Activated gamma-delta T cell (primary cell): ENCODE measurements around the gene CCZ1.
"Not testable (repeated sequence)": the region's sequence is repeated elsewhere in the genome, so short reads cannot be mapped to it uniquely, and the experiment has no call there.

Experiments
- DNase-seq: peaks from one replicate; lab custom pipeline; 2025; lab: John Stamatoyannopoulos, UW

CCZ1 gene

DNA sequence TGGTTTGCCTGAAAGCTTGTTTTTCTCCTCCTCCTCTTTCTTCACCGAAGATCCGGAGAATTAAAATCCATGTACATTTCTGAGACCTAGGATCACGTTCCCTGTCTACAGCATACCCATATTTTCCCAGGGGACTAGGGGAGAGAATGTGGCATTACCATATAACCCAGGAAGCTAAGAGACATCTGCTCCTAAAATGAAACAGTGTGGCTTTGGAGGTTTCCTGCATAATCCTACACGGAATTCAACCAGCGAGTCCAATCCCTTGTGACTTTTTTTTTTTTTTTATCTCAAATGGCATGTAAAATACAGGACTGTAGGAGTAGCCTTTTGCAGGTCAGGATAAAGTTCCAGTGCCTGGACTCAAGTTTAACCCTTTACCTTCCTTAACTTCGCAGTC, 10.3 kb downstream of the CCZ1 start:
- DNase-seq = not testable (repeated sequence)

DNA sequence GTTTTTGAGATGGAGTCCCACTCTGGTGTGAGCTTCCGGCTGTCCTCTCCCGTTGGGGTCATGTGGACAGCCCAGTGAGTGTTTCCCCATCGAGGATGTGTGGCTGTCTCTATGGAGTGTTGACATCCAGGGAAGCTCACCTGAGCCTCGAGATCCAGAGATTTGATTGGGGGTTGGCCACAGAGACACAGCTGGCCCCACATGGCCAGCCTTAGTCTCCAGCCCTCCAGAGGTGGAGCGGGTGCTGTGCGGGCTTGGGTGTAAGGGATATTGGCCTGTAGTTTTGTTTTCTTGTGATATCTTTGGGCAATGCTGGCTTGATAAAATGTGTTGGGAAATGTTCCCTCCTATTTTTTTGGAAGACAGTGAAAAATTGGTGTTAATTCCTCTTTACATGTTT, 18.0 kb downstream of the CCZ1 start:
- DNase-seq = not testable (repeated sequence)

DNA sequence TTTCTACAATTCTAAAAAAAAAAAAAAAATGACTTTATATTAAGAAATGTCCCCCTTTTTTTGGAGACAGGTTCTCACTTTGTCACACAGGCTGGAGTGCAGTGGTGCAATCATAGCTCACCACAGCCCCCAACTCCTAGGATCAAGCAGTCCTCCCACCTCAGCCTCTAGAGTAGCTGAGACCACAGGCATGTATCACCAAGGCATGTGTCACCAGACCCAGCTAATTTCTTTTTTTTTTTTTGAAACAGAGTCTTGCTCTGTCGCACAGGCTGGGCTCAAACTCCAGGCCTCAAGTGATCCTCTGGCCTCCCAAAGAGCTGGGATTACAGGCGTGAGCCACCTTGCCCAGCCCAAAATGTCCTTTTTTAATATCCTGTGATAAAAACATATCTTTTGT, 25.6 kb downstream of the CCZ1 start:
- not testable (repeated sequence) for DNase-seq

DNA sequence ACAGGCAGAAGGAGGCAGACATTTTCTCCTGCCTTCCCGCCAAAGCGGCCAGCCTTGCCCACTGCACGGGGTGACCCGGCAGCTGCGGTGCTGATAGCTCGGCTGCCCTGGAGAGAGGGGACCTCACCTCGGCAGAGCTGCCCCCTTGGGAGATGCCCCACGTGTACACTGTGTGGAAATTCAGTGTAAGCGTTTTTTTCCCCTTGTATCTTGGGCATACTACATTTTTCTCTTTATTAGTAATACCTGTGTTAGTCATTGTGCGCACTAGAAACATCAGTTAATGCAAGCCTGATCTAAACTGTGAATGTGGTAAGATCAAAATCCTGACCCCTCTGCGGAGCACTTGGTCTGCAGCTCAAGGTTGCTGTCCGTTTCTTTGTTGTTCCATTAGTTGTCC, 26.1 kb downstream of the CCZ1 start:
- not testable (repeated sequence) for DNase-seq

DNA sequence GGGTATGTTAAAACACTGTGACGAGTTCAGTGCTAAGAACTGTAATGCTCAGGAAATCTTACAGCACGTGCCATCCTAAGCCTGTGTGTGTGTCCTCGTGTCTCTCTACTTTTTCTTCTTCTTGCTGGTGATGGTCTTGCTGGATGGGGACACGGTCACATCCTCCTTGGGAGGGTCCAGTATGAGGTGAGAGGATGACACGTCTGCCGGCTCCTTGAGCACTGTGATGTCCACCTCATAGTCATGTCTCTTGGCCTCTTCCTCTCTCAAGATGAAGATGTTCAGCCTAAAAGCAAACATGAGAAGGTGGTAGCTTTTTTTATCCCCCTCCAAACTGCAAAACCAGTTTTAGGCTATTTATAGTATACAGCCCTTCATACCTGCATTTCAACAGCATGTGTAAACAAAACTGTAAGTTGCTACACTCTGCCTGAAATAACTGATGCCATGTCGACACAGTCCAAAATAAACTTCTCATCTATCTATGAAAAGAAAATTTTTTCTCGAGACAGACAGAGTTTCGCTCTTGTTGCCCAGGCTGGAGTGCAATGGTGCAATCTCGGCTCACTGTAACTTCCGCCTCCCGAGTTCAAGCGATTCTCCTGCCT, 27.8 kb downstream of the CCZ1 start:
- not testable (repeated sequence) for DNase-seq

DNA sequence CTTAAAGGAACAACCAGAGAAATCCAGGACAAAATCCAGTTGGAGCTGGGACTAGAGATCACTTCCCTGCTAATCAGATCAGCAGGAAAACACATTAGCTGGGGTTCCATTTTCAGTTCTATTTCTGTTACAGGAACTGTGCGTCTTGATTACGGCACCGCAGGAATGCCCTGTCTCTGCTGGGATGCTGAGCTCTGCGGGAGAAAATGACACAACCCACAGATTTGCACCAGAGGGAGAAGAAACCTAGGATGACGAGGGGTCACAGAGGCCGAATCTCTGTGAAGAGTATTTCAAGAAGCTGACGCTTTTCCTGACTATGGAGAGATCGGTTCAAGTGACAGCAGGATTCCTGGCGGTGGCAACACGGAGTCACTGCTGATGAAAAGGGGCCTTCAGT, 31.8 kb downstream of the CCZ1 start:
- DNase-seq = not testable (repeated sequence)

DNA sequence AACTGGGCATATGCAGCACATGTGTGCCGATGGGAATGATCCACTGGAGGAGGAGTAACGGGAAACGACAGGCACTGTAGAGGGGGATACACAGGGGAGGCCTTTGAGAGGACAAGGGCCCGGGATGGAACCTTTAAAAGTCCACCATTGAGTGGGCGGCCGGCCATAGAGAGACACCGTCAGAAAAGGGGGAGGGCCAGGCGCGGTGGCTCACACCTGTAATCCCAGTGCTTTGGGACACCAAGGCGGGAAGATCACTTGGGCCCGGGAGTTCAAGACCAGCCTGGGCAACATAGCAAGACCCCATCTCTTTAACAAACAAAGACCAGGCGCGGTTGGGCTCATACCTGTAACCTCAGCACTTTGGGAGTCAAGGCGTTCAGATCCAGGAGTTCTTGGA, 32.7 kb downstream of the CCZ1 start:
- not testable (repeated sequence) for DNase-seq

DNA sequence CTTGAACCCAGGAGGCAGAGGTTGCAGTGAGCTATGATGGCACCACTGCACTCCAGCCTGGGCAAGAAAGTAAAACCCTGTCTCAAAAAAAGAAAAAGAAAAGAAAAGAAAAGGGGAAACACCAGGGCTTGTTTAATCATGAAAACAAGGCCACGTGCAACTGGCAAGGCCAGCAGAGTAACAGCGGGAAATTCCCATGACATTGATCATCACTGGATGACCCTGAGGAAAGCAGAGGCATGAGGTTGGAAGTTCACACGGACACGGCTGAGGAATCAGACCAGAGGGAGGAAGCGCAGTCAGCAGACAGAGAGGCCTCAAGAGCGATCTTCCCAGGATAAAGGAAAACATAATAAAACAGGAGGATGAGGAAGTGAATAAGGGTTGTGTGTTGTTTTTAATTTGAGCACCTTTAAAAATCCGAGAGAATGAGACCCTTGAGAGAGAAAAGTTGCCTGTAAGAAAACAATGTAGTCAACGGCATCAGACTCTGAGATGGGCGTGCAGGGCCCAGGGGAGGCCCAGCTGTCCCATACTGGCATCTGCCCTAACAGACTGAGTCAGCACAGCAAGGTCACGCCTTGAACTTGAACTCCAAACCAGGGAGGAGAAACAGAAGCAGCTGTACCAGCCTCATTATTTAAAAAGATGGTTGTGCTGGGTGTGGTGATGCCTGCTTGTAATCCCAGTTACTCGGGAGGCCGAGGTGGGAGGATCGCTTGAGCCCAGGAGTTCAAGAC, 33.5 kb downstream of the CCZ1 start:
- DNase-seq = not testable (repeated sequence)

DNA sequence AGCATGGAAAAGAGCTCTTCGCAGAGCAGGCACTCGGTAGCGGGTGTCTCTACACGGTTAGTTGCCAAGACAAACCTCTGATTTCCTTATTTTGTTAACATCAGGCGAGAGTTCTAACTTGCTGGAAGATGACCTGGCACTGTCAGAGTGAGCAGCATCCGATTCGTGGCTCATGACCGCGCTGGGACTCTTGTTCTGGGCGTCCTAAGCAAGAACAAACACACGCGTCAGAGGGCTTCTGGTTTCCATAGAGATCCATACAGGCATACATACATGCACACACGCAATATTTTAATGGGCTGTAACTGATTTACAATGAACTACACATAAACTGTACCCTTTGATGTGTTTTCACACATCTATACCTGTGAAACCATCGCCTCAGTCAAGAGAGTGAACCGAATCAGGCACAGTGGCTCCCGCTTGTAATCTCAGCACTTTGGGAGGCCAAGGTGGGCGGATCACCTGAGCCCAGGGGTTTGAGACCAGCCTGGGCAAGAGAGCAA, 36.5 kb downstream of the CCZ1 start:
- DNase-seq = not testable (repeated sequence)

DNA sequence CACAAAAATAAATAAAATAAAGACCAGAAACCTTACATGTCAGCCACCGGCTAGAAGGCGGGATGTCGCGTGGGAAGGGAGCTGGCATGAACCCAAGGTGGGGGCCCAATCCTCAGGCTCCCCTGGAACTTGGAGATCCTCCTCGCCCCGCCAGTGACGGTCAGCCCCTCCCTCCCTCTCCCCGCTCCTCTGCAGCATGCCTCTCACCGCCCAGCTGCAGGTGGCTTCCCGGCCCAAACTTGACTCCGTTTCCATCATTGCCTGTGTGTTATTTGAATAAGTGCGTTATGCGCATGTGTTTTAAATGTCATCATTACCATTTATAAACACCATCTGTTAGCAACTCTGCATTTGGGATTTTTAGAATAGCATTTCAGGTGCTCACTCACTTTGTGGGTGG, 64.7 kb downstream of the CCZ1 start:
- not testable (repeated sequence) for DNase-seq

DNA sequence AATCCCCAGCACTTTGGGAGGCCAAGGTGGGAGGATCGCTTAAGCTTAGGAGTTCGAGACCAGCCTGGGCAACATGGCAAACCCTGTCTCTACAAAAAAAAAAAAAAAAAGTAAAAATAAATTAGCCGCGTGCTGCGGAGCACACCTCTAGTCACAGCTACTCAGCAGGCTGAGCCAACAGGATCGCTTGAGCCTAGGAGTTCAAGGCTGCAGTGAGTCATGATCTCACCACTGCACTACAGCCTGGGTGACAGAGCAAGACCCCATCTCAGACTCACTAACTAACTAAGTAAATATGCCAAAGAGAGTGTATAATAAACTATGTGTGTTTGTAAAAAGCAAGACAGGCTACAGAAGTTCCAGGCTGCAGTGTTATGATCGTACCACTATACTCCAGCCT, 65.3 kb downstream of the CCZ1 start:
- not testable (repeated sequence) for DNase-seq

DNA sequence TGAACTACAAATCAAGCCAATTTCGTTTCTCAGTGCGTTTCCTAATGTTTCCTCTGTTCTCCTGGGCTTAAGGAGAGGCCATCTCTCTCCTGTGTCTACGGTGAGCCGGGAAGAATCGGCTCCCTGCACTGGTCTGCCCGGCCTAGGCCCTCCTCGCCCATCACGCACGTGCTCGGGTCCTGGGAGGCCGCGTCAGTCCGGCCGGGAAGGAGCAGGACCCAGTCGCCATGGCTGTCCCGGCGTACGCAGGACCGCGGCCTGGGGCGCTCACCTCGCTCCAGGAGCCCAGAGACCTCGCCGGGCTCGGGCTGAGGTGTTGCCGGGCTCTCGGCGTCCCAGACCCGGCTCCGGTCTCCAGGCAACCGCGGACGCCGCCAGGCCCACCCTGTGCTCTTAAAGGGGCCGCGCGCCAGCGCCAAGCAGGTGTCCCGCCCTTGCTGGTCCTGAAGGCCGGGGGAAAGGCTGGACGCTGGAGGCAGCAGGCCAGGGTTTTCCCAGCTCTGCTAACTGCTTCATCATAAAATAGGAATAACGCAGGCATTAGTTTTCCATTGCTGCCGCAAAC, 71.9 kb downstream of the CCZ1 start, which contains the start of gene RSPH10B:
Gene RSPH10B (minus strand): TSS at position 343 of the 565 bp plus-strand sequence. CDS start 3,573 bp downstream, outside the sequence.
- DNase-seq = not testable (repeated sequence)

DNA sequence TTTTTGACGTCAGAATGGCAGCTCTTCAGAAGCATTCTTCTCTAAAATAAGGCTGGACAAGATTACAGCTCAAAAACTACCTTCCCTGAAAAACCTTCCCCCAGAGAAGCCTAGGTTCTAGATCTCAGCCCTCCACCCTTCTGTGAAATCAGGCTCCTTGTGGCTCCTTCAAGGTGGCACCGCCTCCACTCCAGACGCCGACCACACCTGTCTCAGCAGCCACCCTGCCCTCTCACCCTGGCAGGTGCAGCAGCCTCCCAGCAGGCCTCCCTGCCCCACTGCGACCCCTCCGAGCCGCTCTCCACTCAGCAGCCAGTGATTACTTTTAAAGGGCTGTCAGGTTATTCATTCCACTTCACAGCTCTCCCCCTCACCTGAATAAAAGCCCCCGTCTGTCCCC, 75.0 kb downstream of the CCZ1 start:
- not testable (repeated sequence) for DNase-seq
